ENCODE results near the gene ELK1.

The ELK1 gene

GRCh38 chrX:47644557-47645091 is 5.7 kb downstream of the ELK1 start:
- DNase-seq, result no peak

GRCh38 chrX:47643926-47644325 is 6.4 kb downstream of the ELK1 start:
- no peak for DNase-seq

DNA sequence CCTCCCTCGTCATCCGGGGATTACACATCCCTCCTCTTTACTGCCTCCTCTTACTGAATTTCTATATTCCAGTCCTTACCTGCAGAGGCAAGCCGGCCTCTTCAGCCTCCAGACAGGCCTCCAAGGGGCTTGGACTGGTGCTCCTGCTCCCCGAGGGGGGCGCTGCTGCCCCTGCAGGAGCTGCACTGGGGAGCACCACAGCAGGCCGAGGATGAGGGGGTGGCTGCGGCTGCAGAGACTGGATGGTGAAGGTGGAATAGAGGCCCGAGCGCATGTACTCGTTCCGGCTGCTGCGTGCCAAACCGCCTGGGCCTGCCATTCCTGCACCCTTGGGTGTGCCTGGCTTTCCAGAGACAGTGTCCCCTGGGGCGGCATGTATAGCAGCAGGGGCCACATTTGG is 11.5 kb downstream of the ELK1 start:
- no peak for DNase-seq

DNA sequence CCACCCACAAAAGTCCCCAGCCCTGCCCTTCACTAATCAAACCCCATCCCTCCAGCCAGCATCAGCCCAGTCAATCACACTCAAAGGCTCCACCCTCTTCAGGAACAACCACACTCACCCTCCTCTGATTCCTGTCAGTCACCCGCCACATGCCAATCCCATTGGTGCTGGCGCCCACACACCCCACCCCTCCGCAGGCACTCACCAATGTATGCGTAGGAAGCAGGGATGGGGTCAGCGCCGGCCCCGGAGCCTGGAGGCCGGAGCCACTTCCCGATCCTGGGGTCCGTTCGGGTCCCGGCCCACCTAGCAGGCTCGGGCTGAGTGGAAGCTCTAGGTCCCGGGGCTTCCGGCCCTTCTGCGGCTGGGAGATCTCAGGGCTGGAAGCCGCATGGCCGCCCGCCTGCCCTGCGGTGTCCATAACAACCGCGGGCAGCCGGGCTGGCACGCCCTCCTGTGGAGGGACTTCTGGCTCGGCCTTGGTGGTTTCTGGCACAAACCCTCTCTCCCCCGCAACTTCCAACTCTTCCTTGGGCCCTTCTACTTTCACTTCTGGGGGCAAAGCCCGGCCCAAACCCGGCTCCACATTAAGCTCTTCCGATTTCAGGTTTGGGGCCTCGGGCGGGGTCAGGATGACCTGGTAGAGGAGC is 12.7 kb downstream of the ELK1 start:
- DNase-seq, result no peak

GRCh38 chrX:47634871-47635575 is 15.3 kb downstream of the ELK1 start:
- DNase-seq, result no peak

- DNase-seq, result no peak
These were observed 16.4 kb downstream of the ELK1 start for GRCh38 chrX:47633689-47634590.

GRCh38 chrX:47632666-47633065 is 17.7 kb downstream of the ELK1 start:
- no peak for DNase-seq

DNA sequence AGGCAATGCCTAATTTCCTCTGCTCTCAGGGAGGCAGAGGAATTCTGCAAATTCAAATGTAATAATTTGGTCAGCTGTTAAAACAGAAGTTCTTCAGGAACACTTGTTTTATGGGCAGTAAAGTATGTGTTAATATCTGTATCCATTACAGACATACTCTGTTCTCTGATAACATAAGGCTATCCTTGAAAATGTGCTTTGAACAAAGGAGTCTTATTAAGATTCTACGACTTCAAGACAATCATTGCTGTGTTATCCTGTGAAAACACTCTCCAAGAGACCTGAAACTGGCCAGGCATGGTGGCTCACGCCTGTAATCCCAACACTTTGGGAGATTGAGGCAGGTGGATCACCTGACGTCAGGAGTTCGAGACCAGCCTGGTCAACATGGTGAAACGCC is 18.7 kb downstream of the ELK1 start:
- no peak for DNase-seq

- no peak for DNase-seq
These were observed 20.8 kb downstream of the ELK1 start, which contains the start of gene CFP for GRCh38 chrX:47629419-47630200. Gene CFP (minus strand): TSS chrX:47629930. CDS start chrX:47629844, 86 bp downstream.

GRCh38 chrX:47628982-47629381 is 21.4 kb downstream of the ELK1 start:
- no peak for DNase-seq

DNA sequence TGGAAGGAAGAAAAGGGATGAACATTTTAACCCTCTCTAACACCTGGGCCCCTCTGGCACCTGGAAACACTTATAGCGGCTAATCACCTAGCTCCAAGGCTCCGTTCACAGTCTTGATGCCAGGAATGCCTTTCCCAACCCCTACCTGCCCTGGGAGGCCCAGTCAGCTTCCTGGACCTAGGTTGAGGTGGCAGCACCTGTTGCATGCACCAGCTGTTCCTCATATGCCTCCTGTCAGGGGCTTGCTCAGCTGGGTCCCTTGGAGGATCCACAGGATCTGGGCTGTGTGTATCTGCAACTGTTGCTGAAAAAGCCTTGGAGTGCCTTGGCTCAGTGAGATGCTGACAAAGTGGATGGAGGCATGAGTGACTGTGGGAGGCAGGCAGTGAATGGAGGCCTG is 25.0 kb downstream of the ELK1 start:
- no peak for DNase-seq

DNA sequence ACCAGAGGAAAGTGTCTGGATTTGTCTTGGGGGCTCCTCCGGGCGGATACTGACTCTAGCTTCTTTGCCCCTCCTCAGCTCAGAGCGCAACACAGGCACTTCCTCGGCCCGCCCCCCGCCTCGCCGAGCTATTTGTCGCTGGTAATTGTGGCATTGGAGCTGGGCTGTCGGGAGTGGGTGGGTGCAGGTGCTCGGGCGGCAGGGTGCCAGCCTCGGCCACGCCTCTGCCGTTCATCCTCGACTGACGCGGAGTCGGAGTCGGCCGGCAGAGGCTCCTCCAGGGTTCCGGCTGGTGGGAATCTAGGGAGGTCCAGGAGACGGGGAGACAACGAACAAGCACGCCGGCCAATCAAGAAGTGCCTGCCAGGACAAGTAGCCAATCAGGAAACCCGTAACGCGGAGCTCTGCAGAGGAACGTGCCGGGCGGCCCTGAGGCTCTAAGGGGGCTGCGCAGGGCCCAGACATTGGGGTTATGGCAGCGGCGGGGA is 26.8 kb downstream of the ELK1 start:
- DNase-seq, result peak; percentile 85

DNA sequence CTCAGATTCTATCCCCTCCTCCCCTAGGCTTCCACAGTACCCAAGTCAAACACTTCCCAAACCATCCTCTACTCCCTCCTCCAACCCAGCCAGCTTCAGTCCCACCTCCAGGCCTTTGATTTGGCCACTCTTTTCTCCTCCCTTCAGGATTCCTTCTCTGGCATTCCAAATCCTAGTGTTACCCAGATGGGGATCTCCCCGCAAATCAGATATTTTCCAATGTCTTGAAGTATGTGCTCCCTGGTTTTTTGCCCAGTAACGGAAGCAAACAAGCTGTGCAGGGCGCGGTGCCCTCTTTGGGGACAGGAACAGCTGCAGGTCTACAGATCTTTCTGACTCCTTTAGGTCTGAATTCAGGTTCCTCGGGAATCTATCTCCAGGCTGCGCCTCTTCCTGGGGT is 28.5 kb downstream of the ELK1 start:
- DNase-seq, result no peak

- no peak for DNase-seq
These were observed 30.1 kb downstream of the ELK1 start for GRCh38 chrX:47620303-47620685.

DNA sequence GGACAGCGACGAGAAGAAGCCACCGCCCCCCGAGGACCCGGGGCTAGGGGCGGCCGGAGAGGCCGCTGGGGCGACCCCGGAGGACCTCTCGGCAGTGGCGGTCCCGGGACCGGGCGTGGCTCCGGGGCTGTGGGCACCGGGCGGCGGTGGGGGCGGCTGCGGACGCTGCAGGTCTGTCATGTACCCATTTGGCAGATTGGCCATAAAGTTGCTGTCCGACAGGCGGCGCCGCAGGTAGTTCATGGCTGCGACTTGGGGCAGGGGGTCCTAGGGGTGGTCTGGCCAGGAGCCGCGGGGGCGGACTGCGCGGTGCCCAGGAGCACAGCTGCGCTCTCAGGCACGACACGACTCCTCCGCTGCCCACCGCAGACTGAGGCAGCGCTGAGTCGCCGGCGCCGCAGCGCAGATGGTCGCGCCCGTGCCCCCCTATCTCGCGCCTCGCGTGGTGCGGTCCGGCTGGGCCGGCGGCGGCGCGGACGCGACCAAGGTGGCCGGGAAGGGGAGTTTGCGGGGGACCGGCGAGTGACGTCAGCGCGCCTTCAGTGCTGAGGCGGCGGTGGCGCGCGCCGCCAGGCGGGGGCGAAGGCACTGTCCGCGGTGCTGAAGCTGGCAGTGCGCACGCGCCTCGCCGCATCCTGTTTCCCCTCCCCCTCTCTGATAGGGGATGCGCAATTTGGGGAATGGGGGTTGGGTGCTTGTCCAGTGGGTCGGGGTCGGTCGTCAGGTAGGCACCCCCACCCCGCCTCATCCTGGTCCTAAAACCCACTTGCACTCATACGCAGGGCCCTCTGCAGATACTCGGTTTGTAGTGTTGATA is 30.7 kb downstream of the ELK1 start, which contains the start of gene SYN1:
Gene SYN1, minus strand, starts transcription at position 372 of the 817 bp plus-strand sequence. Its CDS starts 129 bp downstream, at position 243.
- peak; percentile 70 for DNase-seq

DNA sequence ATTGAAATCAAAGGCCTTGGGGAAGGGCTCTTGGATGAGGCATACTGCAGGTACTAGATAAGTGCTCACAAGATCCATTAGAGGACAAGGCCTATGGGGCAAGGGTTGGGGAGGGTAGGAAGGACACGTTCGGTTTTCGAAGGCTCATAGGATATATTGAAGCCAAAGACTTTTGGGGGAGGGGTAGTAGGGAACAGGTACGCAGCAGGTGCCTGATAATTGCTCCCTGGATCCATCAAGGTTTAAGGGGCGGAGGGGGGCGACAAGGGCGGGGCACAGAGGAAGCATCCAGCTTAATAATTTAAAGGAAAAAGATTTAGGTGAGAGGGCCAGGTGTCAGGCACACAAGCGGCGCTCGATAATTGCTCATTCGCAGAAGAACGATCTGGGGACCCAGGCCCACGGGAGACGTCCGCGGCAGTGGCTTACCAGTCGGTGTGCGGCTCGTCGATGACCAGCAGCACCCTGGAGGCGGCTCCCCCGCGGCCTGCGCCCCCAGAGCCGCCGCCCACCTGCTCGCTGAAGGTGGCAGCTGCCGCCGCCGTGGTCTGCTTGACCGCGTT is 31.4 kb downstream of the ELK1 start:
- DNase-seq, result no peak

GRCh38 chrX:47614618-47615017 is 35.7 kb downstream of the ELK1 start:
- DNase-seq, result no peak

- no peak for DNase-seq
These were observed 37.3 kb downstream of the ELK1 start for GRCh38 chrX:47613082-47613481.

- DNase-seq, result no peak
These were observed 37.9 kb downstream of the ELK1 start for GRCh38 chrX:47612418-47612817.

DNA sequence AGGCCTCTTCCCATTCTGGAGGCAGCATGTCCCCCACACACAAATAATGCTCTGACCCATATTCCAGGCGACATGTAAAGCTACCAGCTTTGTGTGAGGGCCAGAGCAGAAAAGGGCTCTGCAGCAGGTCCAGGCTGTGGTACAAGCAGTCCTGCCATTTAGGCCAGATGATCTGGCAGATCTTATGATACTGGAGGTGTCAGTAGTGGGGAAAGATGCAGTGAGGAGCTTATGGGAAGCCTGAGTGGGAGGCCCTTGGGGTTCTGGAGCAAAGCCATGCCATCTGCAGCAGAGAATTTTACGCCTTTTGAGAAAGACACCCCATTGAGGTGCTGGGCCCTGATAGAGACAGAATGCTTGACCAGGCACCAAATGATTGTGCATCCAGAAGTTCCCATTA is 38.4 kb downstream of the ELK1 start:
- no peak for DNase-seq

GRCh38 chrX:47611489-47611888 is 38.9 kb downstream of the ELK1 start:
- no peak for DNase-seq
